ENCODE results near the gene IQCM.

- TF ChIP-seq CTCF (IDR thresholded peaks at IDR 0.05), result no peak
- TF ChIP-seq TCF7L2 (IDR thresholded peaks at IDR 0.05; ENCODE audit: low read depth, low read length), result no peak
- no peak for TF ChIP-seq POLR2AphosphoS5 (IDR thresholded peaks at IDR 0.05; ENCODE audit: low read depth, low read length)
- no peak for TF ChIP-seq SIN3A (IDR thresholded peaks at IDR 0.05; ENCODE audit: borderline replicate concordance, insufficient read depth, low read depth, low read length)
- no peak for TF ChIP-seq REST (IDR thresholded peaks at IDR 0.05; ENCODE audit: insufficient read depth in 1 of 2, low read depth in 2 of 2, low read length in 1 of 2)
Measured at GRCh38 chr4:149788300-149788699, 27.3 kb downstream of the IQCM start.
